ENCODE data around the gene CNN1.
A peak's percentile ranks its signal among the peaks of the same experiment; 100 is the strongest.
"Not testable (repeated sequence)": the region's sequence is repeated elsewhere in the genome, so short reads cannot be mapped to it uniquely, and the experiment has no call there.

Gene CNN1

GRCh38 chr19:11564082-11564807 is 25.6 kb downstream of the CNN1 start:
- DNase-seq (ENCODE audit: low read depth in 2 of 2), result not testable (repeated sequence)

GRCh38 chr19:11565649-11565980 is 27.0 kb downstream of the CNN1 start:
- DNase-seq (ENCODE audit: low read depth in 2 of 2), result not testable (repeated sequence)

GRCh38 chr19:11566164-11566563 is 27.5 kb downstream of the CNN1 start:
- no peak for DNase-seq (ENCODE audit: low read depth in 2 of 2)

GRCh38 chr19:11570039-11570462 is 31.4 kb downstream of the CNN1 start:
- no peak for DNase-seq (ENCODE audit: low read depth in 2 of 2)

GRCh38 chr19:11573354-11573753 is 34.7 kb downstream of the CNN1 start:
- not testable (repeated sequence) for DNase-seq (ENCODE audit: low read depth in 2 of 2)

GRCh38 chr19:11573763-11574162 is 35.1 kb downstream of the CNN1 start:
- not testable (repeated sequence) for DNase-seq (ENCODE audit: low read depth in 2 of 2)

- DNase-seq (ENCODE audit: low read depth in 2 of 2), result no peak
Observed at GRCh38 chr19:11574689-11575088, 36.0 kb downstream of the CNN1 start.

- DNase-seq (ENCODE audit: low read depth in 2 of 2), result no peak
Observed at GRCh38 chr19:11576227-11576626, 37.6 kb downstream of the CNN1 start.

- DNase-seq (ENCODE audit: low read depth in 2 of 2), result no peak
Observed at GRCh38 chr19:11577451-11578257, 39.0 kb downstream of the CNN1 start, which contains the start of gene ACP5. TSS of gene ACP5 (minus strand) at chr19:11577645. CDS start at chr19:11577317, 328 bp downstream.

- DNase-seq (ENCODE audit: low read depth in 2 of 2), result no peak
Observed at GRCh38 chr19:11578258-11579142, 39.8 kb downstream of the CNN1 start.

GRCh38 chr19:11580116-11580515 is 41.5 kb downstream of the CNN1 start:
- no peak for DNase-seq (ENCODE audit: low read depth in 2 of 2)

- no peak for DNase-seq (ENCODE audit: low read depth in 2 of 2)
Observed at GRCh38 chr19:11581740-11582139, 43.1 kb downstream of the CNN1 start.

GRCh38 chr19:11586331-11586730 is 47.7 kb downstream of the CNN1 start:
- DNase-seq (ENCODE audit: low read depth in 2 of 2), result no peak

GRCh38 chr19:11587302-11587974 is 48.8 kb downstream of the CNN1 start:
- DNase-seq (ENCODE audit: low read depth in 2 of 2), result peak; percentile 67 to 72

GRCh38 chr19:11587975-11588631 is 49.5 kb downstream of the CNN1 start:
- DNase-seq (ENCODE audit: low read depth in 2 of 2), result no peak

- no peak for DNase-seq (ENCODE audit: low read depth in 2 of 2)
Observed at GRCh38 chr19:11594084-11594483, 55.4 kb downstream of the CNN1 start.

- no peak for DNase-seq (ENCODE audit: low read depth in 2 of 2)
Observed at GRCh38 chr19:11596156-11596555, 57.5 kb downstream of the CNN1 start.

GRCh38 chr19:11597202-11598102 is 58.8 kb downstream of the CNN1 start, which contains the start of gene ZNF627:
TSS of gene ZNF627 (plus strand) at chr19:11597483. CDS start at chr19:11597628, 145 bp downstream.
- DNase-seq (ENCODE audit: low read depth in 2 of 2), result peak; percentile 97 to 98

- no peak for DNase-seq (ENCODE audit: low read depth in 2 of 2)
Observed at GRCh38 chr19:11598103-11598483, 59.4 kb downstream of the CNN1 start.

- no peak for DNase-seq (ENCODE audit: low read depth in 2 of 2)
Observed at GRCh38 chr19:11598746-11599145, 60.1 kb downstream of the CNN1 start.
